ENCODE results near the gene PLA2G1B. TPM values are rescaled to one million over a fixed set of nuclear protein-coding genes. Genes with fewer than 3 reads are reported as not detected.
"Not testable (repeated sequence)": the region's sequence is repeated elsewhere in the genome, so short reads cannot be mapped to it uniquely, and the experiment has no call there.

Gene PLA2G1B
- total and polyA plus RNA-seq, 11 donors: 0.93 to 2.0 (median 1.5) TPM; not detected in 7

DNA sequence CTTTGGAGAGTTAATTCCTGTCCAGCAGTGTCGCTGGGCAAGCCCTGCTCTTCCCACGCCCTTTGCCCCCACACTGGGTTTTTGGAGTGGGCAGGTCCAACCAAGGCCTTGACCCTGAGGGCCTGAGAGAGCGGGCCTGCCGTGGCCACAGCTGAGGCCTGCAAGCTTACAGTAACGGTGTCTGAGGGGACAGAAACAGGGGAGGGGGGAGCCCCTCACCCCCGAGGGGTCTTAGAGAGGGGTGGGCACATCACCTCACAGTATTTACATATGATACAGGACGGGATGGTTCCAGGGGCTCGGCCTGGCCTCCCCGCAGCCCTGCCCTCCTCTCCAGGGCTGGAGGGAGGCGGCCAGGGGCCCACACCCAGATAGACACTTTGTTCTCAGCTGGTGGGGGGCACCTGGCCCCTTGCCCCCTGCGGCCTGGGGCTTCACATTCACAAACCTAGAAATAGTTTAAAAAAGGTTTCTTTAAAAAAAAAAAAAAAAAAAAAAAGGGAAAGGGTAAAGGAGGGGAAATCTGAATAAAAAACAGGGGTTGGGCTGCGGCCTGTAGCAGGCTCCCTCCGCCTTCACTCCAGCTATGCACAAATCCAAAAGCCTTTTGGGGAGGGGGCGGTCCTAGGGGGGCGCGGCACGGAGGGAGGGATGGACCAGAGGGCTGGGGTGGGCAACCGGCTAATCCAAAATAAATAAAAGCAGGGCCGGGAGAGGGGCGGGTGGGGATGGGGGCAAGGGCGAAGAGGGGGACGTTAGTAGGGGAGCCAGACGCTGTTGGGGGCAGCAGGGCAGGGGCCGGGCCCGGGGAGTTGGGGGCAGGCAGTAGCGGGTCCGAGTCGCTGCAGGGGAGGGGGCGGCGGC, 14.8 kb upstream of the PLA2G1B start:
- no peak overlapping the region for H3K4me3 ChIP-seq
- H3K27ac ChIP-seq: no peak overlapping the region
- intact Hi-C loops (cut with DNase I): no loop called here
- peaks cover 0 to 8% (median 0%) of the 10 kb centered on the region in 9 donors for H3K36me3 ChIP-seq
- ATAC-seq (no peak), DNase-seq (no peak)
- no peaks in the 10 kb centered on the region for H3K9me3 ChIP-seq
- TF ChIP-seq, protein P1, sequence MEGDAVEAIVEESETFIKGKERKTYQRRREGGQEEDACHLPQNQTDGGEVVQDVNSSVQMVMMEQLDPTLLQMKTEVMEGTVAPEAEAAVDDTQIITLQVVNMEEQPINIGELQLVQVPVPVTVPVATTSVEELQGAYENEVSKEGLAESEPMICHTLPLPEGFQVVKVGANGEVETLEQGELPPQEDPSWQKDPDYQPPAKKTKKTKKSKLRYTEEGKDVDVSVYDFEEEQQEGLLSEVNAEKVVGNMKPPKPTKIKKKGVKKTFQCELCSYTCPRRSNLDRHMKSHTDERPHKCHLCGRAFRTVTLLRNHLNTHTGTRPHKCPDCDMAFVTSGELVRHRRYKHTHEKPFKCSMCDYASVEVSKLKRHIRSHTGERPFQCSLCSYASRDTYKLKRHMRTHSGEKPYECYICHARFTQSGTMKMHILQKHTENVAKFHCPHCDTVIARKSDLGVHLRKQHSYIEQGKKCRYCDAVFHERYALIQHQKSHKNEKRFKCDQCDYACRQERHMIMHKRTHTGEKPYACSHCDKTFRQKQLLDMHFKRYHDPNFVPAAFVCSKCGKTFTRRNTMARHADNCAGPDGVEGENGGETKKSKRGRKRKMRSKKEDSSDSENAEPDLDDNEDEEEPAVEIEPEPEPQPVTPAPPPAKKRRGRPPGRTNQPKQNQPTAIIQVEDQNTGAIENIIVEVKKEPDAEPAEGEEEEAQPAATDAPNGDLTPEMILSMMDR (IDR thresholded peaks at IDR 0.05): no peak
- TF ChIP-seq POLR2A (IDR thresholded peaks at IDR 0.05): no peak
- WGBS, 4 donors: 62 to 69% (median 66%) methylated on average over 26 to 30 of the region's 30 CpGs
- H3K4me1 ChIP-seq: no peaks in the 10 kb centered on the region
- no peaks in the 10 kb centered on the region for H3K27me3 ChIP-seq

- no peak overlapping the region for H3K4me3 ChIP-seq
- TF ChIP-seq, protein P1 (IDR thresholded peaks at IDR 0.05): no peak
- TF ChIP-seq POLR2A (IDR thresholded peaks at IDR 0.05): no peak
- no peaks in the 10 kb centered on the region for H3K27me3 ChIP-seq
Measured at GRCh38 chr12:120339256-120339655, 11.7 kb upstream of the PLA2G1B start.

GRCh38 chr12:120337730-120338129, 10.2 kb upstream of the PLA2G1B start:
- H3K27me3 ChIP-seq: no peaks in the 10 kb centered on the region
- H3K27ac ChIP-seq: no peak overlapping the region
- H3K4me3 ChIP-seq: no peak overlapping the region
- intact Hi-C loops (cut with DNase I): no loop called here
- TF ChIP-seq, protein P1 (IDR thresholded peaks at IDR 0.05): no peak
- TF ChIP-seq POLR2A (IDR thresholded peaks at IDR 0.05): no peak
- H3K4me1 ChIP-seq: no peaks in the 10 kb centered on the region
- ATAC-seq: no peak
- no peaks in the 10 kb centered on the region for H3K9me3 ChIP-seq
- 83 to 93% (median 88%) methylated on average over 2 of the region's 2 CpGs for WGBS, 4 donors
- no peak for DNase-seq
- H3K36me3 ChIP-seq: no peaks in the 10 kb centered on the region

More at GRCh38 chr12:120339256-120339655, 11.7 kb upstream of the PLA2G1B start:
- DNase-seq (no peak), ATAC-seq (no peak)
- no peaks in the 10 kb centered on the region for H3K36me3 ChIP-seq
- WGBS, 4 donors: 61 to 79% (median 74%) methylated on average over 4 of the region's 4 CpGs
- no peak overlapping the region for H3K27ac ChIP-seq
- H3K9me3 ChIP-seq: no peaks in the 10 kb centered on the region
- intact Hi-C loops (cut with DNase I): no loop called here
- no peaks in the 10 kb centered on the region for H3K4me1 ChIP-seq

GRCh38 chr12:120336392-120336791, 8.8 kb upstream of the PLA2G1B start:
- intact Hi-C loops (cut with DNase I); H3K9me3 ChIP-seq; H3K27me3 ChIP-seq; H3K4me1 ChIP-seq; H3K27ac ChIP-seq; H3K36me3 ChIP-seq; ATAC-seq; H3K4me3 ChIP-seq: not testable (repeated sequence)
- WGBS, 4 donors: 88 to 94% (median 90%) methylated on average over 2 of the region's 2 CpGs
- DNase-seq: peak in 1 of 5 donors; percentile 13

Measured in heart left ventricle (tissue), 16 donors.